Measurements from ENCODE around the gene MT2A.
A peak's percentile ranks its signal among the peaks of the same experiment; 100 is the strongest.

GRCh38 chr16:56643080-56643778, 34.8 kb downstream of the MT2A start:
- TF ChIP-seq, protein P1, sequence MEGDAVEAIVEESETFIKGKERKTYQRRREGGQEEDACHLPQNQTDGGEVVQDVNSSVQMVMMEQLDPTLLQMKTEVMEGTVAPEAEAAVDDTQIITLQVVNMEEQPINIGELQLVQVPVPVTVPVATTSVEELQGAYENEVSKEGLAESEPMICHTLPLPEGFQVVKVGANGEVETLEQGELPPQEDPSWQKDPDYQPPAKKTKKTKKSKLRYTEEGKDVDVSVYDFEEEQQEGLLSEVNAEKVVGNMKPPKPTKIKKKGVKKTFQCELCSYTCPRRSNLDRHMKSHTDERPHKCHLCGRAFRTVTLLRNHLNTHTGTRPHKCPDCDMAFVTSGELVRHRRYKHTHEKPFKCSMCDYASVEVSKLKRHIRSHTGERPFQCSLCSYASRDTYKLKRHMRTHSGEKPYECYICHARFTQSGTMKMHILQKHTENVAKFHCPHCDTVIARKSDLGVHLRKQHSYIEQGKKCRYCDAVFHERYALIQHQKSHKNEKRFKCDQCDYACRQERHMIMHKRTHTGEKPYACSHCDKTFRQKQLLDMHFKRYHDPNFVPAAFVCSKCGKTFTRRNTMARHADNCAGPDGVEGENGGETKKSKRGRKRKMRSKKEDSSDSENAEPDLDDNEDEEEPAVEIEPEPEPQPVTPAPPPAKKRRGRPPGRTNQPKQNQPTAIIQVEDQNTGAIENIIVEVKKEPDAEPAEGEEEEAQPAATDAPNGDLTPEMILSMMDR (IDR thresholded peaks at IDR 0.05) = no peak
- TF ChIP-seq POLR2A (IDR thresholded peaks at IDR 0.05) (no peak), POLR2AphosphoS5 (IDR thresholded peaks at IDR 0.05; ENCODE audit: insufficient read depth in 1 of 2, low read depth in 1 of 2) (peak; percentile 48 to 67)
